Hepatocyte (in vitro differentiated cells): Measurements from ENCODE around the gene RUFY4.

ENCODE experiments used
- EZH2 ChIP-seq: fragments of 200-600 bp; sonication (generic); IDR thresholded peaks from 2 replicates; pipeline ENCODE4 v1.6.1; 2016; ENCODE audit warnings: antibody characterized with exemption, mild to moderate bottlenecking, borderline replicate concordance
- EZH2phosphoT487 ChIP-seq: fragments of 200-600 bp; sonication (generic); IDR thresholded peaks from one replicate; pipeline ENCODE4 v1.6.1; 2018; ENCODE audit warnings: antibody characterized with exemption, mild to moderate bottlenecking, low read depth, moderate library complexity; ENCODE audit not compliant: unreplicated experiment, severe bottlenecking
- TF ChIP-seq, protein P1 (sequence below): fragments of 200-600 bp; sonication (generic); IDR thresholded peaks from 2 replicates; pipeline ENCODE4 v1.5.1; 2016; ENCODE audit warnings: antibody characterized with exemption, mild to moderate bottlenecking; ENCODE audit not compliant: poor library complexity

DNA sequence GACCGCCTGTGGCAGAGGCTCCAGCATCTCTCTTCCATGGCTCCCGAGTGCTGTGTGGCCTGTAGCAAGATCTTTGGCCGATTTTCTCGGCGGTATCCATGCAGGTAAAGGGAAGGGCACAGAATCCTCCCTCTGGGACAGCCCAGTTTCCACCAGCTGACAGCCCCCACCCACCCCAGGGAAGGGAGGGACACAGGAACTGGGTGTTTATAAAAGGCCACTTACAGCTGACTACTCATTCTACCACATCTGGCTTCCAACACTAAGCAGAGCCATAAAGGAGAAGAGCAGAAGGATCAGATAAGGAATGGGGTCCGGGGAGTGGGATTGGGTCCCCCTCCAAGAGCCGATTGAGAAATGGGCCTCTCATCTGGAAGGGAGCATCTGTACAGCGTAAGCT lies 20.2 kb downstream of the RUFY4 start:
- TF ChIP-seq, protein P1, sequence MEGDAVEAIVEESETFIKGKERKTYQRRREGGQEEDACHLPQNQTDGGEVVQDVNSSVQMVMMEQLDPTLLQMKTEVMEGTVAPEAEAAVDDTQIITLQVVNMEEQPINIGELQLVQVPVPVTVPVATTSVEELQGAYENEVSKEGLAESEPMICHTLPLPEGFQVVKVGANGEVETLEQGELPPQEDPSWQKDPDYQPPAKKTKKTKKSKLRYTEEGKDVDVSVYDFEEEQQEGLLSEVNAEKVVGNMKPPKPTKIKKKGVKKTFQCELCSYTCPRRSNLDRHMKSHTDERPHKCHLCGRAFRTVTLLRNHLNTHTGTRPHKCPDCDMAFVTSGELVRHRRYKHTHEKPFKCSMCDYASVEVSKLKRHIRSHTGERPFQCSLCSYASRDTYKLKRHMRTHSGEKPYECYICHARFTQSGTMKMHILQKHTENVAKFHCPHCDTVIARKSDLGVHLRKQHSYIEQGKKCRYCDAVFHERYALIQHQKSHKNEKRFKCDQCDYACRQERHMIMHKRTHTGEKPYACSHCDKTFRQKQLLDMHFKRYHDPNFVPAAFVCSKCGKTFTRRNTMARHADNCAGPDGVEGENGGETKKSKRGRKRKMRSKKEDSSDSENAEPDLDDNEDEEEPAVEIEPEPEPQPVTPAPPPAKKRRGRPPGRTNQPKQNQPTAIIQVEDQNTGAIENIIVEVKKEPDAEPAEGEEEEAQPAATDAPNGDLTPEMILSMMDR: no peak
- TF ChIP-seq EZH2phosphoT487 (no peak), EZH2 (no peak)
